Measurements from ENCODE around the gene JAG2. TPM values are rescaled to one million over a fixed set of nuclear protein-coding genes. Genes with fewer than 3 reads are reported as not detected.

JAG2 gene
- total RNA-seq, 4 donors from 2014 or later, result 47.4 to 75.4 (median 67.2) TPM

GRCh38 chr14:105195051-105195450, 26.5 kb upstream of the JAG2 start:
- WGBS, result 87% methylated on average over 4 of the region's 10 CpGs
- Histone ChIP-seq H3K9me3 (no peaks in the 10 kb centered on the region), H3K4me1 (peaks cover 43% of the 10 kb centered on the region), H3K27ac (no peak overlapping the region), H3K36me3 (no peaks in the 10 kb centered on the region), H3K27me3 (peaks cover 78% of the 10 kb centered on the region), H3K4me3 (no peak overlapping the region)
- TF ChIP-seq EP300 (IDR thresholded peaks at IDR 0.05) (no peak), CTCF (IDR thresholded peaks at IDR 0.05) (no peak), POLR2A (IDR thresholded peaks at IDR 0.05) (no peak), POLR2AphosphoS5 (IDR thresholded peaks at IDR 0.05) (no peak)
- DNase-seq (ENCODE audit: low spot score in 2 of 2), result no peak

GRCh38 chr14:105193916-105194782, 25.6 kb upstream of the JAG2 start:
- no peaks in the 10 kb centered on the region for H3K36me3 ChIP-seq
- H3K4me3 ChIP-seq, result no peak overlapping the region
- H3K27ac ChIP-seq, result peak overlapping the region; percentile 60
- WGBS, result 30% methylated on average over 14 of the region's 17 CpGs
- peaks cover 80% of the 10 kb centered on the region for H3K27me3 ChIP-seq
- DNase-seq (ENCODE audit: low spot score in 2 of 2), result no peak
- no peaks in the 10 kb centered on the region for H3K9me3 ChIP-seq
- peaks cover 43% of the 10 kb centered on the region for H3K4me1 ChIP-seq
- TF ChIP-seq POLR2AphosphoS5 (IDR thresholded peaks at IDR 0.05) (no peak), EP300 (IDR thresholded peaks at IDR 0.05) (no peak), CTCF (IDR thresholded peaks at IDR 0.05) (no peak), POLR2A (IDR thresholded peaks at IDR 0.05) (no peak)

GRCh38 chr14:105192866-105193731, 24.5 kb upstream of the JAG2 start:
- peaks cover 79% of the 10 kb centered on the region for H3K27me3 ChIP-seq
- peak overlapping the region; percentile 60 for H3K27ac ChIP-seq
- H3K4me3 ChIP-seq, result no peak overlapping the region
- H3K9me3 ChIP-seq, result no peaks in the 10 kb centered on the region
- DNase-seq (ENCODE audit: low spot score in 2 of 2), result no peak
- no peaks in the 10 kb centered on the region for H3K36me3 ChIP-seq
- TF ChIP-seq POLR2AphosphoS5 (IDR thresholded peaks at IDR 0.05), result no peak
- TF ChIP-seq POLR2A (IDR thresholded peaks at IDR 0.05), result no peak
- no peak for TF ChIP-seq CTCF (IDR thresholded peaks at IDR 0.05)
- no peak for TF ChIP-seq EP300 (IDR thresholded peaks at IDR 0.05)
- H3K4me1 ChIP-seq, result peaks cover 43% of the 10 kb centered on the region
- WGBS, result 36% methylated on average over 24 of the region's 29 CpGs

GRCh38 chr14:105187935-105188524, 19.5 kb upstream of the JAG2 start:
- Histone ChIP-seq H3K36me3 (no peaks in the 10 kb centered on the region), H3K9me3 (no peaks in the 10 kb centered on the region), H3K27me3 (peaks cover 43% of the 10 kb centered on the region), H3K4me3 (no peak overlapping the region), H3K27ac (no peak overlapping the region), H3K4me1 (peaks cover 5% of the 10 kb centered on the region)
- no peak for DNase-seq (ENCODE audit: low spot score in 2 of 2)
- TF ChIP-seq POLR2A (IDR thresholded peaks at IDR 0.05) (no peak), EP300 (IDR thresholded peaks at IDR 0.05) (no peak)
- 84% methylated on average over 3 of the region's 14 CpGs for WGBS

GRCh38 chr14:105187116-105187515, 18.5 kb upstream of the JAG2 start:
- no peak overlapping the region for H3K27ac ChIP-seq
- DNase-seq (ENCODE audit: low spot score in 2 of 2), result no peak
- WGBS, result 64% methylated on average over 4 of the region's 4 CpGs
- peaks cover 9% of the 10 kb centered on the region for H3K4me1 ChIP-seq
- H3K4me3 ChIP-seq, result no peak overlapping the region
- H3K9me3 ChIP-seq, result no peaks in the 10 kb centered on the region
- TF ChIP-seq EP300 (IDR thresholded peaks at IDR 0.05) (no peak), POLR2AphosphoS5 (IDR thresholded peaks at IDR 0.05) (no peak), POLR2A (IDR thresholded peaks at IDR 0.05) (no peak), CTCF (IDR thresholded peaks at IDR 0.05) (no peak)
- H3K36me3 ChIP-seq, result no peaks in the 10 kb centered on the region
- H3K27me3 ChIP-seq, result peaks cover 37% of the 10 kb centered on the region

All from suprapubic skin (tissue), 4 donors.